ENCODE results near the gene JCAD.
A peak's percentile ranks its signal among the peaks of the same experiment; 100 is the strongest.
"Not testable (repeated sequence)": the region's sequence is repeated elsewhere in the genome, so short reads cannot be mapped to it uniquely, and the experiment has no call there.

Gene JCAD

GRCh38 chr10:30028006-30028737 lies 31.2 kb downstream of the JCAD start:
- no peak for DNase-seq

- DNase-seq: no peak
These were observed 32.1 kb downstream of the JCAD start for GRCh38 chr10:30027057-30028005.

- no peak for DNase-seq
These were observed 32.8 kb downstream of the JCAD start for GRCh38 chr10:30026578-30026977.

- DNase-seq: no peak
These were observed 33.3 kb downstream of the JCAD start for GRCh38 chr10:30026080-30026479.

- not testable (repeated sequence) for DNase-seq
These were observed 34.0 kb downstream of the JCAD start for GRCh38 chr10:30025428-30025827.

- no peak for DNase-seq
These were observed 36.8 kb downstream of the JCAD start for GRCh38 chr10:30022590-30022989.

GRCh38 chr10:30019468-30019867 lies 39.9 kb downstream of the JCAD start:
- no peak for DNase-seq

GRCh38 chr10:30018496-30018895 lies 40.9 kb downstream of the JCAD start:
- peak in 2 of 56 donors; percentile 5 to 6 for DNase-seq

- DNase-seq: no peak
These were observed 41.4 kb downstream of the JCAD start for GRCh38 chr10:30017966-30018365.

GRCh38 chr10:30017556-30017955 lies 41.8 kb downstream of the JCAD start:
- DNase-seq: no peak

- DNase-seq: no peak
These were observed 44.9 kb downstream of the JCAD start for GRCh38 chr10:30014511-30014910.

GRCh38 chr10:30013757-30014156 lies 45.6 kb downstream of the JCAD start:
- peak in 4 of 56 donors; percentile 5 to 30 (median 13) for DNase-seq

- DNase-seq: no peak
These were observed 47.3 kb downstream of the JCAD start for GRCh38 chr10:30011956-30012647.

GRCh38 chr10:30011396-30011795 lies 48.0 kb downstream of the JCAD start:
- no peak for DNase-seq

GRCh38 chr10:30007406-30007805 lies 52.0 kb downstream of the JCAD start:
- DNase-seq: no peak

- no peak for DNase-seq
These were observed 53.0 kb downstream of the JCAD start for GRCh38 chr10:30006410-30006809.

GRCh38 chr10:30005116-30005515 lies 54.3 kb downstream of the JCAD start:
- DNase-seq: not testable (repeated sequence)

- peak in 21 of 56 donors; percentile 3 to 46 (median 18) for DNase-seq
These were observed 56.7 kb downstream of the JCAD start for GRCh38 chr10:30002426-30003266.

- no peak for DNase-seq
These were observed 58.4 kb downstream of the JCAD start for GRCh38 chr10:30000802-30001571.

All from amygdala (tissue), 56 donors.